Nephron (organoid): ENCODE results near the gene LY86.

Experiments used
- H3K27ac Mint-ChIP-seq, 3 experiments: 2 replicates each; pipeline ENCODE4 v1.8.0; 2020; ENCODE audit warnings: mixed read lengths in 3 of 3, mild to moderate bottlenecking in 2 of 3, moderate library complexity in 1 of 3
- H3K27me3 Mint-ChIP-seq: 2 replicates; pipeline ENCODE4 v1.8.0; 2021; ENCODE audit warnings: low read depth, mild to moderate bottlenecking, moderate library complexity, mixed read lengths
- H3K36me3 Mint-ChIP-seq: 2 replicates; pipeline ENCODE4 v1.8.0; 2020; ENCODE audit warnings: low read depth, mixed read lengths
- H3K4me1 Mint-ChIP-seq: 2 replicates; pipeline ENCODE4 v1.8.0; 2020; ENCODE audit warnings: mixed read lengths
- H3K4me3 Mint-ChIP-seq, 3 experiments: 2 replicates each; pipeline ENCODE4 v1.8.0; 2020; ENCODE audit warnings: mild to moderate bottlenecking in 3 of 3, mixed read lengths in 3 of 3, moderate library complexity in 2 of 3
- H3K9me3 Mint-ChIP-seq: 2 replicates; pipeline ENCODE4 v1.8.0; 2020; ENCODE audit warnings: mixed read lengths
- CTCF ChIP-seq, 3 experiments: fragments of 200-600 bp; sonication (generic); IDR thresholded peaks; one replicate each; pipeline ENCODE4 v1.5.0; 2021; ENCODE audit warnings: antibody characterized with exemption in 3 of 3; ENCODE audit not compliant: unreplicated experiment in 3 of 3

LY86 gene

GRCh38 chr6:6689400-6690143, 101.1 kb downstream of the LY86 start:
- Mint-ChIP-seq H3K4me1 (peaks cover 41% of the 10 kb centered on the region), H3K27me3 (peaks cover 25% of the 10 kb centered on the region), H3K27ac (peak overlapping the region in 2 of 3 experiments; percentile 43 to 85), H3K4me3 (no peak overlapping the region), H3K9me3 (peaks cover 6% of the 10 kb centered on the region), H3K36me3 (peaks cover 3% of the 10 kb centered on the region)
- no peak for TF ChIP-seq CTCF (IDR thresholded peaks at IDR 0.05; ENCODE audit: unreplicated experiment in 3 of 3)

- TF ChIP-seq CTCF (IDR thresholded peaks at IDR 0.05; ENCODE audit: unreplicated experiment in 3 of 3), result no peak
- Mint-ChIP-seq H3K36me3 (peaks cover 3% of the 10 kb centered on the region), H3K4me1 (peaks cover 44% of the 10 kb centered on the region), H3K4me3 (no peak overlapping the region), H3K9me3 (peaks cover 6% of the 10 kb centered on the region), H3K27me3 (peaks cover 26% of the 10 kb centered on the region), H3K27ac (no peak overlapping the region)
Observed at GRCh38 chr6:6690144-6690483, 101.6 kb downstream of the LY86 start.

GRCh38 chr6:6694368-6694780, 105.9 kb downstream of the LY86 start:
- peaks cover 23% of the 10 kb centered on the region for H3K27me3 Mint-ChIP-seq

GRCh38 chr6:6694825-6695624, 106.5 kb downstream of the LY86 start:
- peak overlapping the region in 2 of 3 experiments; percentile 53 to 61 for H3K4me3 Mint-ChIP-seq
- peaks cover 6% of the 10 kb centered on the region for H3K9me3 Mint-ChIP-seq
- H3K27me3 Mint-ChIP-seq, result peaks cover 23% of the 10 kb centered on the region
- peaks cover 3% of the 10 kb centered on the region for H3K36me3 Mint-ChIP-seq
- no peak for TF ChIP-seq CTCF (IDR thresholded peaks at IDR 0.05; ENCODE audit: unreplicated experiment in 3 of 3)
- peak overlapping the region in 2 of 3 experiments; percentile 26 to 83 for H3K27ac Mint-ChIP-seq
- H3K4me1 Mint-ChIP-seq, result peaks cover 49% of the 10 kb centered on the region

More at GRCh38 chr6:6694368-6694780, 105.9 kb downstream of the LY86 start:
- peaks cover 6% of the 10 kb centered on the region for H3K9me3 Mint-ChIP-seq
- peaks cover 3% of the 10 kb centered on the region for H3K36me3 Mint-ChIP-seq
- TF ChIP-seq CTCF (IDR thresholded peaks at IDR 0.05; ENCODE audit: unreplicated experiment in 3 of 3), result no peak
- peak overlapping the region in 2 of 3 experiments; percentile 26 to 83 for H3K27ac Mint-ChIP-seq
- H3K4me3 Mint-ChIP-seq, result peak overlapping the region in 1 of 3 experiments; percentile 53
- peaks cover 47% of the 10 kb centered on the region for H3K4me1 Mint-ChIP-seq

GRCh38 chr6:6695625-6696276, 107.2 kb downstream of the LY86 start:
- peak overlapping the region; percentile 26 to 83 (median 69) for H3K27ac Mint-ChIP-seq
- peaks cover 6% of the 10 kb centered on the region for H3K9me3 Mint-ChIP-seq
- peaks cover 3% of the 10 kb centered on the region for H3K36me3 Mint-ChIP-seq
- peak overlapping the region in 2 of 3 experiments; percentile 7 to 40 for H3K4me3 Mint-ChIP-seq
- H3K4me1 Mint-ChIP-seq, result peaks cover 56% of the 10 kb centered on the region
- H3K27me3 Mint-ChIP-seq, result peaks cover 23% of the 10 kb centered on the region
- TF ChIP-seq CTCF (IDR thresholded peaks at IDR 0.05; ENCODE audit: unreplicated experiment in 3 of 3), result no peak
